SK-N-SH treated with all-trans-retinoic acid at 6 μM for 48 hours (cell line): ENCODE measurements around the gene SYNJ2.

Experiments
- ARNTL ChIP-seq: fragments of 450-650 bp; formaldehyde crosslinking; IDR thresholded peaks from 2 replicates; pipeline ENCODE4 v1.5.0; 2020; ENCODE audit warnings: low read depth, mild to moderate bottlenecking, moderate library complexity, borderline replicate concordance
- BACH2 ChIP-seq: fragments of 250-450 bp; sonication (Bioruptor Pico); IDR thresholded peaks from 2 replicates; pipeline ENCODE4 v1.9.0; 2021; ENCODE audit warnings: mild to moderate bottlenecking, borderline replicate concordance
- CREB5 ChIP-seq: fragments of 250-450 bp; sonication (Bioruptor Pico); IDR thresholded peaks from 2 replicates; pipeline ENCODE4 v1.5.1; 2020; ENCODE audit warnings: low read depth, mild to moderate bottlenecking, moderate library complexity
- CSRNP3 ChIP-seq: fragments of 250-450 bp; sonication (Bioruptor Pico); IDR thresholded peaks from 2 replicates; pipeline ENCODE4 v1.5.1; 2021; ENCODE audit warnings: mild to moderate bottlenecking, moderate library complexity
- ESRRG ChIP-seq: fragments of 250-450 bp; sonication (Bioruptor Pico); IDR thresholded peaks from 2 replicates; pipeline ENCODE4 v1.6.1; 2021; ENCODE audit warnings: mild to moderate bottlenecking
- GLIS3 ChIP-seq: fragments of 250-450 bp; sonication (Bioruptor Pico); IDR thresholded peaks from 2 replicates; pipeline ENCODE4 v1.5.0; 2020; ENCODE audit warnings: mild to moderate bottlenecking, moderate library complexity
- ISL1 ChIP-seq: fragments of 250-450 bp; sonication (Bioruptor Pico); IDR thresholded peaks from 2 replicates; pipeline ENCODE4 v2.1.2; 2022; ENCODE audit warnings: mild to moderate bottlenecking, moderate library complexity
- OSR1 ChIP-seq: fragments of 250-450 bp; sonication (Bioruptor Pico); IDR thresholded peaks from 2 replicates; pipeline ENCODE4 v1.8.0; 2022; ENCODE audit warnings: moderate library complexity, mild to moderate bottlenecking, inconsistent platforms
- POU6F1 ChIP-seq: fragments of 250-450 bp; sonication (Bioruptor Pico); IDR thresholded peaks from 2 replicates; pipeline ENCODE4 v1.8.0; 2021; ENCODE audit warnings: low read depth, mild to moderate bottlenecking, moderate library complexity, borderline replicate concordance
- RARB ChIP-seq: fragments of 250-450 bp; sonication (Bioruptor Pico); IDR thresholded peaks from 2 replicates; pipeline ENCODE4 v1.8.0; 2021; ENCODE audit warnings: mild to moderate bottlenecking, moderate library complexity
- SNAI2 ChIP-seq: fragments of 250-450 bp; sonication (Bioruptor Pico); IDR thresholded peaks from 2 replicates; pipeline ENCODE4 v1.5.0; 2020; ENCODE audit warnings: mild to moderate bottlenecking, moderate library complexity
- ZFP3 ChIP-seq: fragments of 250-450 bp; sonication (Bioruptor Pico); IDR thresholded peaks from 2 replicates; pipeline ENCODE4 v1.5.0; 2020; ENCODE audit warnings: mild to moderate bottlenecking, moderate library complexity
- ZNF70 ChIP-seq: fragments of 450-650 bp; formaldehyde crosslinking; IDR thresholded peaks from 2 replicates; pipeline ENCODE4 v1.5.0; 2020; ENCODE audit warnings: mild to moderate bottlenecking, moderate library complexity

DNA sequence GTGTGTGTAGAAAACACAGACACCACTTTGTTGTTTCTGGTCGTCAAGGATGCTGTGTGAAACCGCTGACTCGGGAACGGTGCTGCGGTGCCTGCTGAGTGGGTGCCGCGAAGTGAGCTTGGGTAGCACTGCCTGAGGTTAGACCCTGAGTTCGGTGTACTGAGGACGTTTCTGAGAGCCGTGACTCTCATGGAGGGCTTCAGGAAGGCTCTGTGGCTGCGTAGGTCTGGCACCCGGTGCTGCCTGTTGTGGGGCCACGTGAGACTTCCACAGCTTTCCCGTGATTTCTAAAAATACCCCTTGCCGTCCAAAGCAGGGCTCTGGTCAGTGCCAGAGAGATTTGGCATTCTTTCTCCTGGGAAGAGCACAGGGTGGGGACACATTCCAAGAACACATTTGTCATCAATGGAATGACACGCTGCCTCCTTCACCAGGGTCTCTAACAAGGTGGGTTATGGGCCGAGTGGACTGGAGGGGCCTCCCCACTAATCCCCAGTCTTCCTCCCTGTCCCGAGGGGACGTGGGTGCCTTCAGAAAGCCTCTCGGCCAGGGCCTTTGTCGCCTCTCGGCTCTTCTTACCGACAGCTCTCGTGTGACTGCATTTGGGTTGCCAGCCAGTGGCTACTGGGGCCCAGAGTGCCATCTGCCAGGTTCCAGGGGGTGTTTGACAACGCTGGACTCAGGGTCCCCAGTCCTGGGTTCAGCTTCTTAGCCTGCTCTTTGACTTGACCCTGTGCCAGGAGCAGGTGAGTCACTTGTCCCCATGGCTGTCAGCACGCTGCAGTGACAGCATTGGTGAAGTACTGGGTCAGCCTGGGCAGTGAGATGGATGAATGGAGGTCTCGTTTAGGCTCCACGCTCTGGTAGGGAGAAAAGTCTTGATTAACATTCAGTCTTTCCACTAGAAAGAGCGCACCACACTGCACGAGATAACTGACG is 62.2 kb downstream of the SYNJ2 start:
- no peak for TF ChIP-seq CREB5 (CRISPR knock-in tag)
- no peak for TF ChIP-seq POU6F1
- no peak for TF ChIP-seq GLIS3 (CRISPR knock-in tag)
- TF ChIP-seq BACH2 = no peak
- TF ChIP-seq RARB (CRISPR knock-in tag) = no peak
- TF ChIP-seq ARNTL (CRISPR knock-in tag) = no peak
- TF ChIP-seq CSRNP3 (CRISPR knock-in tag) = no peak
- no peak for TF ChIP-seq ISL1 (CRISPR knock-in tag)
- no peak for TF ChIP-seq ESRRG (CRISPR knock-in tag)
- no peak for TF ChIP-seq OSR1
- TF ChIP-seq ZFP3 (CRISPR knock-in tag) = no peak
- TF ChIP-seq ZNF70 = no peak
- TF ChIP-seq SNAI2 (CRISPR knock-in tag) = no peak
